Right kidney (tissue), 1 donor: Measurements from ENCODE around the gene HSDL1.

Experiments used
- DNase-seq: peaks from one replicate; pipeline ENCODE4 v3.0.0-alpha.2; 2016

Gene HSDL1

DNA sequence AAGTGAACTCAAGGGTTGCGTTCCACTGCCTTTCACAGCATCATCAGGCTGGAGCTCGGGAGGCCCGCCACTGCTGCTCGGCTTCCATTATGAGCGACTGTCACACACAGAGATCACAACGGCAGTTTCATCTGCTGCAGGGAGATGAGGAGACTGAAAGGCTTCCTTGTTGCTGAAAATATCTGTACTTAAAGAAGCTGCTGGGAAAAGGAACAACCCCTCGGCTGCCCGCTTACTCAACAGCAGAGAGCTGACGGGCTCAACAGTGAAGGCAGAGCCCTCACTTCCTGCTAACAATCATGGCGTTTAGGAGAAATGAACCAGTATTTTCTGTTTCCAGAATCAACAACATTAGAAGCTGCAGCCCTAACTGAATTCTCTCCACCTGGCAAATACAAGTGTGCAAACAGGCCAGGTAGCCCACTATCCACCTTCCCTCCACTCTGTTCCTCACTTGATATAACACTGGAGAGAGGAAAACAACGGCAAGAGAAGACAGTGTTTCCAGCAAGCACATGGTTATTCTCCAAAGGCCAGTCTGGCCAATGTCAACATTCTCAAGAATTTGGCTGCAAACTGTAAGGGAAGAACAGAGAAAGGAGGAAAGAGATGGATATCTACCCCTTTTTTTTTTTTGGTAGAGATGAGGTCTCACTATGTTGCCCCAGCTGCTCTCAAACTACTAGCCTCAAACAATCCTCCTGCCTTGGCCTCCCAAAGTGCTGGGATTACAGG, 62.0 kb downstream of the HSDL1 start:
- DNase-seq, result no peak

DNA sequence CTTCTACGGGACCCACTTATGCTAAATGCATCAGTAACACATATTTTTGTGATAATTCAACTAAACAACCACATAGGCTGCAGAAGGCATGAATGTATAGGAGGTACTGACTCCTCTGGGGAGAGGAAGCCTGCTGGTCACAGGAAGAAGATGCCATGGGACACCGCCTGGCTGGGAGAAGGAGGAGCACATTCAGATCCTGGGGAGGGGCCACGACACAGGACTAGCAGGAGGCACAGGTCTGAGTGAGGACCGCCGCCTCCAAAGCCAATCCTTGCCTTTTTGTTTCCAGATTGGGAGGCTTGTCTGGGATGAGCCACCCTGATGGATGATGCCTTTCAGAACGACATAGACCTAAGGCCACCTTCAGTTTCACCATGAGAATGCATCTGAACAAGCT, 62.9 kb downstream of the HSDL1 start:
- DNase-seq, result no peak

DNA sequence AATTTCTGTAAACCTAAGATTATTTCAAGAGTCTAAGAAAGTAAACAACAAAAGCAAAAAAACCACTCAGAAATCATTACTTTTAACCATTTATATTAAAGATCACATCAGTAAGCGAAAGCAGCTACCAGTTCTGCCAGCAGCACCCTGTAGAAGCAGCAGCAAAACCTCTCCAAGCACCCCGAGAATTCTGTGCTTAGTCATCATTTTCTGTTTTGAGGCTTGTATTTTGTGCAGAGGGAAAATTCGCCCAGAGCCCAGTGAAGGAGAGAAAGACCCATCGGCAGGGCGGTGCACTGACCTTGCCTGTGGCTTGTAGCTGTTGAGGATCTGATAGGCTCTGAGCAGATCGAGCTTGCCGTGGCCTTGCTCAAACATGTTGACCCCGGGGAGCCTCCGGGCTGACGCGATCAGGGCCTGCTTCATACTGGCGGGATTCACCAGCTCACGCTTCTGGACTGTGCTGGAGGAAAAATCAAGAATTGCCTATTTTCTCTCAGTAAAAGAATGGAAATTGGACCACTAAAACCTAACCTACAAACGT, 63.5 kb downstream of the HSDL1 start:
- no peak for DNase-seq

DNA sequence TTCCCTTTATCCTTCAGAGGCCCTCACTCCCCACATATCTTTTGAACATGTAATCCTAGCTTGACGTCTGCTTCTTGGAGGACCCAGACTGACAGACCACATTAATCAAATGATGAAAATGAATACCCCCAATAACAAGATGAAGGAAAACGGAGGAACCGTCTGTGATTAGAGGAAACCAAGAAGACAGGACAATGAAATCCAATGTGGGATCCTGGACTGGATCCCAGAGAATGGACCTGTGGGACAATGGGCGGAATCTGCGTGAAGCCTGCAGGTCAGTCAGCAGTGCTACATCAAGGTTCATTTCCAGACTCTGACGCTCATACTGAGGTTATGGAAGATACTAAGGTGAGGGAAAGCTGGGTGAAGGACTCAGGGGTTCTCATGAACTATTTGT, 64.2 kb downstream of the HSDL1 start:
- DNase-seq, result no peak

DNA sequence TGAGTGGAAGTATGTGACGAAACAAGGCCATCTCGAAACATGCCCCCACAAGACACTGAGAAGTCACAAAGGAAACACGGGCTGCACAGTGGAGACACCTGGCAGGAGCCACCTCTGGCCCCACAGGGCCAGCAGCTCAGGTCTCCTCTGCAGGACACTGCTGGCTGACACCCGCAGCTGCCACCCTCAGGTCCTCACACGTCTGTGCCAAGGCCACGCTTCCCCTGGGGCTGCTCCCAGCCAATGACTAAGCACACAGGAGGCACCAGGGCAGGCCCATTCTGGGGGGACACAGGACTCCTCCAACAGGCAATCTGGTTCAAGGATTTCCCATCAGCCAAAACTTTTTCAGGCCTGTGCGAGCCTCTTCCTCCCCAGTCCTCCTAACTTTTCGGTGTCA, 64.6 kb downstream of the HSDL1 start:
- no peak for DNase-seq

DNA sequence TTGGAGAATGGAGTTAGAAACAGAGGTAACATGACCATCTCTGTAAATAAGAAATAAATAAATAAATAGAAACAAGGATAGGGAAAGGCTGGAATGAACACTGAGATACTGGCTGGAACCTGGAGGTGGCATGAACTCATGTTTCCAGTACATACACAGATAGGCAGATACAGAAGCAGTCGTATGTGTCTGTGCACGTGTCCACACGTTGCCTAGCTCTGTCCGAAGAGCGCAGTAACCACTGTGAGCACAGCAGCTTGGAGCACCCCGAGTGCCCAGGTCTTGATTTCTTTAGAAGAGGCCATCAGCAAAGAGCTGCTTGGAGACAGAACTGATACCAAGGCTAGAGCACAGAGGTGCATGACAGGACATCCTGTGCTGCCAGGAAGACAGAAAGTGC, 65.3 kb downstream of the HSDL1 start:
- DNase-seq, result no peak

DNA sequence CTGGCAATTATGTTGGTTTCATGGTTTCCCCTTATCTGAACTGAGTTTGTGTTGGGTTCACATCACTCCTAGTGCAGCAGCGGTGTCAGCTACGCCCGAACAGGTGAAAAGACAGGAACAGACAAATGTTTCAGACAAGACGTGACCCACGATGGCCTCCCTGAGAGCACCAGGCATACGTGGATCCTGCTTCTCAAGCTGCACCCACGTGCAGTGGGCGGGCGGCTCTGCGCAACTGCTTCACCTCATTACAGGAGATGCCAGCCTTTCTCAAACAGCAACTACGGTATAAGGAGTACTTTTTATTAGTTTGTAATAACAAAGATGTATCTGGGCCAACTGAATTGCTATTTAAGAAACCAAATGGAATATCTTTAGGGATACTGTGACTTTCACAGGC, 69.6 kb downstream of the HSDL1 start:
- no peak for DNase-seq

DNA sequence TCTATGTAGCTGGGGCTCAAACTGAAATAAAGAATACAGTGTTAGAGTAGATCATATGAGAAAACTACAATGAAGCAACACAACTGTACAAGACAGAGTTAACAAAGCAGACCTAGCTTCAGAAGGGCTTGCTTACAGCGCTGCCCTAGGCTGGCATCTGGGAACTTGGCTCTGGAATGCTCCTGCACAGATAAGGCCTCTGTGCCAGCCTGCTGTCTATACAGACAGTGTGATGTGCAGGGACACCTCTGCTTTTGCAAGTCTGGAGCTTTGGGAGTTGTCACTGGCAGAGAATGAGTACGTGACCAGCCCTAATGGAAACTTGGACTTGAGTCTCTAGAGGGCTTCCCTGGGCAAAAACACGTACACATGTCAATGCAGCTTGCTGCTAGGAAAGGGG, 70.3 kb downstream of the HSDL1 start:
- DNase-seq, result no peak
